AG04450 (cell line): ENCODE data around the gene KRTAP10-2. TPM values are rescaled to one million over a fixed set of nuclear protein-coding genes. Genes with fewer than 3 reads are reported as not detected.
"Not testable (repeated sequence)": the region's sequence is repeated elsewhere in the genome, so short reads cannot be mapped to it uniquely, and the experiment has no call there.

Experiments
- CTCF ChIA-PET: fragments of 300-600, 350-600 bp; formaldehyde crosslinking; extraction: SDS; loops from one replicate; lab custom pipeline; 2022; ENCODE audit warnings: antibody characterized with exemption, inconsistent platforms; lab: Charles Lee
- POLR2A ChIA-PET: fragments of 350-600 bp; formaldehyde crosslinking; extraction: SDS; loops from one replicate; lab custom pipeline; 2021; ENCODE audit warnings: antibody characterized with exemption, inconsistent platforms; lab: Yijun Ruan, JAX
- DNase-seq: peaks from one replicate; pipeline ENCODE4 v3.0.0-alpha.2; 2011; ENCODE audit warnings: low read depth, low spot score
- H3K27ac ChIP-seq: one replicate; pipeline ENCODE4 v1.5.1; 2012; ENCODE audit warnings: low read depth, low read length, control low read depth
- H3K27me3 ChIP-seq: one replicate; pipeline ENCODE4 v1.6.0; 2012; ENCODE audit warnings: low read length; ENCODE audit not compliant: control insufficient read depth, insufficient read depth
- H3K4me3 ChIP-seq: 2 replicates; pipeline ENCODE4 v1.5.1; 2011; ENCODE audit warnings: mild to moderate bottlenecking, low read depth, low read length, control low read depth
- H3K9me3 ChIP-seq: 2 replicates; pipeline ENCODE4 v1.5.1; 2012; ENCODE audit warnings: low read length; ENCODE audit not compliant: control insufficient read depth, insufficient read depth
- polyA plus RNA-seq: library from polyadenylated mRNA; depleted of rRNA; stranded (reverse); fragments of >200 nt; gene quantifications from 2 replicates; pipeline ENCODE4 v1.2.3, GENCODE V29; 2011
- TF ChIP-seq, protein P1 (sequence below): IDR thresholded peaks from 2 replicates; pipeline ENCODE4 v1.5.1; 2011; ENCODE audit warnings: low read depth, low read length, control low read depth, inconsistent platforms

KRTAP10-2 gene
- polyA plus RNA-seq, 1 experiment, result not detected

DNA sequence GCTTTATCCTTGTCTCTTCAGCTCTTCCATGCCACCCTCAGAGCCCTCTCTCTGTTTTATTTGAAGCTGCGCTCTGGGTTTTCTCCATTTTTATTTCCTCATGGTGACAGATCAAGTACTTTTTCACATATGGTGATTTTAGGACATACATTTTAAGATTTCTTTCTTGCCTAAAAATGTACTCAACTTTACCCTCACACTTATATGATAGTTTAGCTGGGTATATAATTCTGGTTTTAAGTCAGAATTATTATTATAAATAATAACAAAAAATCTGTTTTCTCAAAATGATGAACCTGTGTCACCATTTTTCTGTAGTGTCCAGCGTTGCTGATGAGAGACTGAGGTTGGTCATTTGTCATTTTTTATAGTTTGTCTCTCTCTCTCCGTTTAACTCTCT is 29.9 kb upstream of the KRTAP10-2 start:
- TF ChIP-seq, protein P1, sequence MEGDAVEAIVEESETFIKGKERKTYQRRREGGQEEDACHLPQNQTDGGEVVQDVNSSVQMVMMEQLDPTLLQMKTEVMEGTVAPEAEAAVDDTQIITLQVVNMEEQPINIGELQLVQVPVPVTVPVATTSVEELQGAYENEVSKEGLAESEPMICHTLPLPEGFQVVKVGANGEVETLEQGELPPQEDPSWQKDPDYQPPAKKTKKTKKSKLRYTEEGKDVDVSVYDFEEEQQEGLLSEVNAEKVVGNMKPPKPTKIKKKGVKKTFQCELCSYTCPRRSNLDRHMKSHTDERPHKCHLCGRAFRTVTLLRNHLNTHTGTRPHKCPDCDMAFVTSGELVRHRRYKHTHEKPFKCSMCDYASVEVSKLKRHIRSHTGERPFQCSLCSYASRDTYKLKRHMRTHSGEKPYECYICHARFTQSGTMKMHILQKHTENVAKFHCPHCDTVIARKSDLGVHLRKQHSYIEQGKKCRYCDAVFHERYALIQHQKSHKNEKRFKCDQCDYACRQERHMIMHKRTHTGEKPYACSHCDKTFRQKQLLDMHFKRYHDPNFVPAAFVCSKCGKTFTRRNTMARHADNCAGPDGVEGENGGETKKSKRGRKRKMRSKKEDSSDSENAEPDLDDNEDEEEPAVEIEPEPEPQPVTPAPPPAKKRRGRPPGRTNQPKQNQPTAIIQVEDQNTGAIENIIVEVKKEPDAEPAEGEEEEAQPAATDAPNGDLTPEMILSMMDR, result no peak
- Histone ChIP-seq H3K4me3 (no peak overlapping the region), H3K27me3 (no peaks in the 10 kb centered on the region), H3K27ac (no peak overlapping the region), H3K9me3 (peaks cover 30% of the 10 kb centered on the region)
- CTCF ChIA-PET, result no interaction called here
- DNase-seq, result no peak
- POLR2A ChIA-PET, result no interaction called here

DNA sequence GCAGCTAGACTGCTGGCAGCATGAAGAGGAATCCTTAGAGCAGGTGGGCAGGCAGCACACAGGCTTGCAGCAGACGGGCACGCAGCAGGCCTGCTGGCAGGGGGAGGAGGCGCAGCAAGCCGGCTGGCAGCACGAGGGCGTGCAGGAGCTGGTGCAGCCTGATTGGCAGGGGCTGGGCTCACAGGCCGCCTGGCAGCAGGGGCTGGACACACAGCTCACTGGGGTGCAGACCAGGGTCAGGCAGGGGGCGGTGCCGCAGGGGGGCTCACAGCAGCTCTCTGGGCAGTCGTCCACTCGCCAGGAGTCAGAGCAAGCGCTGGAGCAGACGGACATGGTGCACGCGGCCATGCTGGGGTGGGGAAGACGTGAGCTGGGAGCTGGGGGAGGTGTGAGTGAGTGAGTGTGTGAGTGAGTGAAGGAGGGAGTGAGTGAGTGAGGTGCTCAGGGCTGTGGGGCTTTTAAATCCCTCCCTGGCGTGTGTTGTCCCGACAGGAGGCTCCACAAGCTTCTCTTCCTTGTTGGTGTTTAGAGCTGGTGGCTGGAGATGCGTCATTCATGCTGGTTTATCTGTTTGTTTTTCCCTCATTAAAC is 29.0 kb upstream of the KRTAP10-2 start, which contains the start of gene KRTAP10-5:
Gene KRTAP10-5 (minus strand): TSS at position 374 of the 591 bp plus-strand sequence. CDS start 26 bp downstream, at position 348.
- POLR2A ChIA-PET, H3K4me3 ChIP-seq, CTCF ChIA-PET, H3K27ac ChIP-seq, DNase-seq, H3K27me3 ChIP-seq: not testable (repeated sequence)
- peaks cover 30% of the 10 kb centered on the region for H3K9me3 ChIP-seq

DNA sequence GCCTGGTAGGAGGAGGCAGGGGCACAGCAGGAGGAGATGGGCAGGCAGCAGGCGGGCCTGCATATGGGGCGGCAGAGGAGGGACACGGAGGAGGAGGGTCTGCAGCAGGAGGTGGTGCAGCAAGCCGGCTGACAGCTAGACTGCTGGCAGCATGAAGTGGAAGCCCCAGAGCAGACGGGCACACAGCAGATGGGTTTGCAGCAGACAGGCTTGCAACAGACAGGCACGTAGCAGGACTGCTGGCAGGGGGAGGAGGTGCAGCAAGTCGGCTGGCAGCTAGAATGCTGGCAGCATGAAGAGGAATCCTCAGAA is 28.5 kb upstream of the KRTAP10-2 start:
- no peak overlapping the region for H3K27ac ChIP-seq
- ChIA-PET CTCF (no interaction called here), POLR2A (no interaction called here)
- no peak for DNase-seq
- no peaks in the 10 kb centered on the region for H3K27me3 ChIP-seq
- TF ChIP-seq, protein P1, result no peak
- peaks cover 30% of the 10 kb centered on the region for H3K9me3 ChIP-seq
- no peak overlapping the region for H3K4me3 ChIP-seq

DNA sequence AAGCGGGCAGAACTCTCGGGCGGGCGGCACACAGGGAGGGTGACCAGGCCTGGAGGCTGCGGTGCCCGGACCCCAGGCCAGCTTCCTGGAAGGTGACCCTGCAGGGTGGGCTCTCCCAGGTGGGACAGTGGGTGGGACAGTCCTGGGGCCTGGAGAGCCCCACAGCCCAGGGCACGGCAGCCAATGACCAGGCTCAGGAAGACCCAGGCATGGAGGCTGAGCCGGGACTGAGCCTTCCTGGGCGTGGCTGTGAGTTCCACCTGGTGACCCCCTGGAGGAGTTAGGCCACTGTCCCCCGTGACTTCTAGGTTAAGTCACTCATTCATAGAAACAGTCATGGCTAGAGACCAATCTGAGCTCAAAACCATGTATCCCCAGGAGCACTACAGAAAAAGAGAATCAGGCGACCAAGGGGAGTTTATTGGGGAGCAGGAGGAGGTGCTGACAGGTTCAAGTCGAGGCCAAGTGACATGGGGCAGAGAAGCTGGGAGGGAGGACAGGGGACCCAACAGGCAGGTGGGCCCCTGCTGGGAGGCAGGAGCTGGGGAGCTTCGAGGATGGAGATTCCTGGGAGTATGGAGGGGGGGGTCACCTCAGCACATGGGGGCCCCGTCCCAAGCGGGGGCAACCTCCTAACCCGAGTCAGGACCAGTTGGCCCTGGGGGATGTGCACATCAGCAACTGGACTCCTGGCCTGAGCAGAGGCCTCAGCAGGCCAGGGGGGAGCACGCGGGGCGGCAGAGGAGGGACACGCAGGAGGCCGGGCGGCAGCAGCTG is 27.9 kb upstream of the KRTAP10-2 start:
- DNase-seq, result no peak
- CTCF ChIA-PET, result no interaction called here
- no peak overlapping the region for H3K27ac ChIP-seq
- POLR2A ChIA-PET, result no interaction called here
- no peak overlapping the region for H3K4me3 ChIP-seq
- peaks cover 30% of the 10 kb centered on the region for H3K9me3 ChIP-seq
- TF ChIP-seq, protein P1, result no peak
- H3K27me3 ChIP-seq, result no peaks in the 10 kb centered on the region

DNA sequence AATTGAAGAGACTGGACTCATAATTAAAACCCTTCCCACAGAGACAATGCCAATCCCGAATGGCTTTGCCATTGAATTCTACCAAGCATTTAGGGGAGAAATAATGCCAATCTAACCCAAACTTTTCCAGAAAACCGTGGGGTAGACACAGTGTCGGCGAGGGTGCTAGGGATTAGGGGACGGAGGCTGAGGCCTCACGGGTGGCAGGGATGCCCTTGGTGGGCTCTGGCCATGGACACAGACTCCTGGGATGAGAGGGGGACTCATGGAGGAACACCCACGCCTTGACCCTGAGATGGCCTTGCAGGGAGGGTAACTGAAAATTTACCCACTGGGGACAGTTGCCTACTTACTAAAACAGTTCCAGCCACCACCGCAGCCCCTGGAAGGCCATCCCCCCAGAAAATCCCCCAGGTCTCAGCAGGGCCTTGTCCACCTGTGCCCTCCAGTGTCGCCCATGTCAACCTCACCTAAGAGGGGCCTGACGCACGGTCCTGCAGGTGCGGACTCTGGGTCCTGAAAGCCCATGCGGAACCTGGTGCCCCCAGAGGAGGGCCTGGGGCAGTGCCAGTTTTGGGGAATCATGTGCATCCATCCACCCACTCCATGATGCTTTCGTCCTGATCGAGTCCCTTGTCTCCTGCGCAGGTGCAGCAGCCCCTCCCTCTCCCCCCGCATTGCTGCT is 27.2 kb upstream of the KRTAP10-2 start:
- no peak for DNase-seq
- POLR2A ChIA-PET, result no interaction called here
- CTCF ChIA-PET, result no interaction called here
- no peak overlapping the region for H3K4me3 ChIP-seq
- peaks cover 30% of the 10 kb centered on the region for H3K9me3 ChIP-seq
- H3K27ac ChIP-seq, result no peak overlapping the region
- H3K27me3 ChIP-seq, result no peaks in the 10 kb centered on the region
- TF ChIP-seq, protein P1, result no peak
